Measurements from ENCODE around the gene ZBTB20. TPM values are rescaled to one million over a fixed set of nuclear protein-coding genes. Genes with fewer than 3 reads are reported as not detected.
A peak's percentile ranks its signal among the peaks of the same experiment; 100 is the strongest.

Gene ZBTB20
- total RNA-seq, 1 donor from 2014 or later = 61.0 TPM

DNA sequence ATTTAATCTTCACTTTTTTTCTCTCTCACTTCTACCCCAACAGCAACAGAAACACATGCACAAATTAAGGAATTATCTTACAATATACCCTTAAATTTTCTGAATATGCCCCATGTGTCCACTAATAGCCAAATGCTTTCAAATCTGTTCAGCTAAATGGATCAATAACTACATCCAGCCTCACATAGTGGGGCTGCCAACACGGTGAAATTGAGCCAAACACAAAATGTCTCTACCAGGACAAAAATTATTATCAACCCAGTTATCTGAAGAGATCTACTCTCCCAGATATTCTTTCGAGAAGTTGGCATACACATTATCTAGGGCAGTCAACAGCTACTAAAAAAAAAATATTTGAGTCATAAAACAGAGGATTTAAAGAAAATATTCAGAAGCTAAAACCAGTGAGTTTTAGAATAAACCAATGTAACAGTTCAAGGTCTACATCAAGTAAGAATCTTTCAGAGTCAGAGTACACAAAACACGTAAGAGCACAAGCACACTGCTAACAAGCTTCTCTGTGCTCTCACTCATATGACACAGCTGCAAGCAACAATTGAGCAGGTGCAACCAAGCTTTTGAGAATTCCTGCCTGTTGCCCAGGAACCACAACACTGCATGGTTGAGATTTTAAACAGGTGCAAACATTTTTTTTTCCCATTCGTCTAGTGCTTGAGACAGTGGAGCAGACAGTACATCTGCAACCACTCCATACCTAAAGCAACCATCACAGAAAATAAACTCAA, 247.7 kb downstream of the ZBTB20 start:
- peaks cover 9% of the 10 kb centered on the region for H3K4me1 ChIP-seq
- no peaks in the 10 kb centered on the region for H3K27me3 ChIP-seq
- DNase-seq (no peak), ATAC-seq (peak; percentile 93)
- no peaks in the 10 kb centered on the region for H3K36me3 ChIP-seq
- intact Hi-C loops (cut with DNase I) = no loop called here
- no peaks in the 10 kb centered on the region for H3K9me3 ChIP-seq
- no peak overlapping the region for H3K4me3 ChIP-seq
- H3K27ac ChIP-seq = peak overlapping the region; percentile 77
- TF ChIP-seq, protein P1, sequence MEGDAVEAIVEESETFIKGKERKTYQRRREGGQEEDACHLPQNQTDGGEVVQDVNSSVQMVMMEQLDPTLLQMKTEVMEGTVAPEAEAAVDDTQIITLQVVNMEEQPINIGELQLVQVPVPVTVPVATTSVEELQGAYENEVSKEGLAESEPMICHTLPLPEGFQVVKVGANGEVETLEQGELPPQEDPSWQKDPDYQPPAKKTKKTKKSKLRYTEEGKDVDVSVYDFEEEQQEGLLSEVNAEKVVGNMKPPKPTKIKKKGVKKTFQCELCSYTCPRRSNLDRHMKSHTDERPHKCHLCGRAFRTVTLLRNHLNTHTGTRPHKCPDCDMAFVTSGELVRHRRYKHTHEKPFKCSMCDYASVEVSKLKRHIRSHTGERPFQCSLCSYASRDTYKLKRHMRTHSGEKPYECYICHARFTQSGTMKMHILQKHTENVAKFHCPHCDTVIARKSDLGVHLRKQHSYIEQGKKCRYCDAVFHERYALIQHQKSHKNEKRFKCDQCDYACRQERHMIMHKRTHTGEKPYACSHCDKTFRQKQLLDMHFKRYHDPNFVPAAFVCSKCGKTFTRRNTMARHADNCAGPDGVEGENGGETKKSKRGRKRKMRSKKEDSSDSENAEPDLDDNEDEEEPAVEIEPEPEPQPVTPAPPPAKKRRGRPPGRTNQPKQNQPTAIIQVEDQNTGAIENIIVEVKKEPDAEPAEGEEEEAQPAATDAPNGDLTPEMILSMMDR (IDR thresholded peaks at IDR 0.05) = no peak

DNA sequence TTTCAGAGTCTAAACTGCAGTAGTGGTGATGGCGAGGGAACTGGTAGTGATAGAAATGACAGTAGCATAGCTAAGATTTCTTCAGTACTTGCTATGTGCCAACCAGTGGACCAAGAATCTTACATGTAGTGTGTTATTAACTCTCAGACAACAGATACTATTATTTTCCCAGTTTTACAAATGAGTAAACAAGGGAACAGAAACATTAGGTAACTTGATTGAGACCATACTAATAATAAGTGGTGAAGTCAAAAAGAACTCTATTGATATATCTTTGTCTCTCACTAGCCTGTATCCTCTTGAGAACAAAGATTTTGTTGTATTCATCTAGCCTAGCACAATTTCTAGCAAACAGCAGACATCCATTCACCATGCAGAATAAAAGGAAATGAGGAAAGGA, 250.1 kb downstream of the ZBTB20 start:
- no peak for DNase-seq
- intact Hi-C loops (cut with DNase I) = no loop called here
- Histone ChIP-seq H3K27ac (no peak overlapping the region), H3K9me3 (no peaks in the 10 kb centered on the region), H3K36me3 (no peaks in the 10 kb centered on the region), H3K4me1 (peaks cover 4% of the 10 kb centered on the region), H3K27me3 (no peaks in the 10 kb centered on the region), H3K4me3 (no peak overlapping the region)
- TF ChIP-seq, protein P1 (IDR thresholded peaks at IDR 0.05) = no peak
- no peak for ATAC-seq

DNA sequence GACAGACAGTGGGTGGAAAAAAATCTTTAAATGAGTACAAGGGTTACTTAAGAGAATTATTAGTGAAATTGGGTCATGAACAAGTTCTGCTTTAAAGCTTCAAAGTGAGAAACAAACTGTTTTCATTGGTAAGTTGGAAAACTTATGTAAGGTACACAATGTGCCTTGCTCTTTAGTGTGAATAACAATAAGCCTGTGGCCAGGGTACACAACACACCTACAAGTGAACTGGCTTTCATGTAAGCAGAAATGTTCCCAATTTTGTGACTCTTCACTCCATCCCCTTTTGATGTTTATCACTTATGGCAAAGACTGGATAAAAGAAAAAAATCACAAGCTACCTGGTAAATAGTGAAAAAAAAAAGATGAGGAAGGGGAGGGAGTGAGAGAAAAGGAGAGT, 253.7 kb downstream of the ZBTB20 start:
- no peaks in the 10 kb centered on the region for H3K9me3 ChIP-seq
- H3K27ac ChIP-seq = no peak overlapping the region
- H3K27me3 ChIP-seq = no peaks in the 10 kb centered on the region
- no peaks in the 10 kb centered on the region for H3K4me1 ChIP-seq
- intact Hi-C loops (cut with DNase I) = no loop called here
- no peak for DNase-seq
- no peak for ATAC-seq
- no peak overlapping the region for H3K4me3 ChIP-seq
- TF ChIP-seq, protein P1 (IDR thresholded peaks at IDR 0.05) = no peak
- H3K36me3 ChIP-seq = no peaks in the 10 kb centered on the region

DNA sequence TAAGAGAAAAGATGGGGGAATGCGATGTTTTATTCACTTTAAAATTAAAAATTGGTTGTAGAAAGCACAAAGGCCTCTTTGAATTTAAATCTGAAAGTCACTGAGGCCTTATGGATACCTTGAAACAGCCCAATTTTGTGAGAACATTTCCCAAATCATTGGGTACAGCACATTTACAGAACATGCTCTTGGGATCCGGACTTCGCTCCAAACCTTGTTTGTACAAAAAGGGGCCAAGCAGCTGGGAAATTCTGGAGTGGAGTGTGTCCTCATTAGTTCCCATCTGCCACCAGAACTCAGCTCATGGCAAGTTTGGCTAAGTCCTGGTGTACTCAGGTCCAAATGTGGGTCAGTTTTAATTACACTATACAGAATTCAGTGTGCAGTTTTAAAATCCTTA, 254.2 kb downstream of the ZBTB20 start:
- Histone ChIP-seq H3K36me3 (no peaks in the 10 kb centered on the region), H3K4me1 (no peaks in the 10 kb centered on the region), H3K4me3 (no peak overlapping the region), H3K27me3 (no peaks in the 10 kb centered on the region), H3K27ac (no peak overlapping the region), H3K9me3 (no peaks in the 10 kb centered on the region)
- no peak for DNase-seq
- TF ChIP-seq, protein P1 (IDR thresholded peaks at IDR 0.05) = no peak
- ATAC-seq = no peak
- intact Hi-C loops (cut with DNase I) = no loop called here

DNA sequence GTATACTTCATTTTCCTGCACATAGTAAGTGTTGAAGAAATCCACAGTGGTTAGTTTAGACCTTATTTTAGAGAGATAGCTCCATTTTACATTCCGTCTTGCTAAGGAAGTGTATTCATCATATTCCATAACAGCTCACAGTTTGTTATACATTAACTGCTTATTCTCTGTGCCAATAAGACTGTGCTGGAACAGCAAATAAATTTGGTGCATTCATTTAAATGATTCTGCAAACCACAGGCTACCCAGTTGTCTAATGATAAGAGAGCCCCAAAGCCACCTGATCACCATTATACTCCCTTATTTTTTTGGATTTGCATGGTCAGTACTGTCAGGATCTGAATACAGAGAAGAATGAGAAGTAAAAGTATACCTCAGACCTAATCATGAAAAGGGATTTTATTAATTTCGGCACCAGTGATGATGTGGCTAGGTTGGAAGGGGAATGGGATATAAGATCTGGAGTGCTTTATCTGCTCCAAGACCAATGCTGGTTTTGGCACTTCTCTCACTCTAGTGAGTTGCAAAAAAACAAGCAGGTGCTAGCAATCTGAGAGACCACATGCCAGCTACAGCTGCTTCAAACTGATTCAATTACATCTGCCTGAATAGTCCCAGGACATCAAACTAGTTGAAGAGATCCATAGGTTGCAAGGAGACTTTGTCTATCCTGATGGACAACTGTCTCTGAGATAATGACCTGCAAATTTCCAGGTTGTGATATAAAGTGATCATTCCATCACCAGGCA, 254.8 kb downstream of the ZBTB20 start:
- Histone ChIP-seq H3K36me3 (no peaks in the 10 kb centered on the region), H3K9me3 (no peaks in the 10 kb centered on the region), H3K4me1 (no peaks in the 10 kb centered on the region), H3K4me3 (no peak overlapping the region), H3K27me3 (no peaks in the 10 kb centered on the region), H3K27ac (no peak overlapping the region)
- intact Hi-C loops (cut with DNase I) = no loop called here
- ATAC-seq = no peak
- TF ChIP-seq, protein P1 (IDR thresholded peaks at IDR 0.05) = no peak
- DNase-seq = no peak

Measured in upper lobe of right lung (tissue), 1 donor.